ENCODE results near the gene PRPF40A.

DNA sequence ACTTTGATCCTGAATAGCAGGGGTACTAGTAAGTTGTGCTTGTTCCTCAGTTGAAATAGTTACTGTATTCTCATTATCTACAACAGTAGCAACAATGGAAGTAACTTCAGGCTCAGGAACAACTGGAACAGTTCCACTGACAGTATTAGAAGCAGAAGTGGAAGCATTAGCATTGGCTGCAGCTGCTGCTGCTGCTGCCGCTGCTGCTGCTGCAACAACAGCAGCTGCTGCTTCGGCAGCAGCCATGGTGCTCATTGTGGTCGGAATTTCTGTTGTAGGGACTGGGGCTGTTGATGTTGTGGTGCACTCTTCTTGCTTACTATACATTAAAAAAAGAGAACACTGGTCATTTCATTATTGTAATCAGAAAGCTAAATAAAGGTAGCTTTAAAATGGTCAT lies 40.8 kb downstream of the PRPF40A start:
- TF ChIP-seq, protein P1, sequence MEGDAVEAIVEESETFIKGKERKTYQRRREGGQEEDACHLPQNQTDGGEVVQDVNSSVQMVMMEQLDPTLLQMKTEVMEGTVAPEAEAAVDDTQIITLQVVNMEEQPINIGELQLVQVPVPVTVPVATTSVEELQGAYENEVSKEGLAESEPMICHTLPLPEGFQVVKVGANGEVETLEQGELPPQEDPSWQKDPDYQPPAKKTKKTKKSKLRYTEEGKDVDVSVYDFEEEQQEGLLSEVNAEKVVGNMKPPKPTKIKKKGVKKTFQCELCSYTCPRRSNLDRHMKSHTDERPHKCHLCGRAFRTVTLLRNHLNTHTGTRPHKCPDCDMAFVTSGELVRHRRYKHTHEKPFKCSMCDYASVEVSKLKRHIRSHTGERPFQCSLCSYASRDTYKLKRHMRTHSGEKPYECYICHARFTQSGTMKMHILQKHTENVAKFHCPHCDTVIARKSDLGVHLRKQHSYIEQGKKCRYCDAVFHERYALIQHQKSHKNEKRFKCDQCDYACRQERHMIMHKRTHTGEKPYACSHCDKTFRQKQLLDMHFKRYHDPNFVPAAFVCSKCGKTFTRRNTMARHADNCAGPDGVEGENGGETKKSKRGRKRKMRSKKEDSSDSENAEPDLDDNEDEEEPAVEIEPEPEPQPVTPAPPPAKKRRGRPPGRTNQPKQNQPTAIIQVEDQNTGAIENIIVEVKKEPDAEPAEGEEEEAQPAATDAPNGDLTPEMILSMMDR (IDR thresholded peaks at IDR 0.05; ENCODE audit: poor library complexity), result no peak
- no peak for TF ChIP-seq EZH2 (IDR thresholded peaks at IDR 0.05; ENCODE audit: borderline replicate concordance)
- TF ChIP-seq EZH2phosphoT487 (IDR thresholded peaks at IDR 0.05; ENCODE audit: low read depth, severe bottlenecking, unreplicated experiment), result no peak
